Measurements from ENCODE around the gene PPM1A.

DNA sequence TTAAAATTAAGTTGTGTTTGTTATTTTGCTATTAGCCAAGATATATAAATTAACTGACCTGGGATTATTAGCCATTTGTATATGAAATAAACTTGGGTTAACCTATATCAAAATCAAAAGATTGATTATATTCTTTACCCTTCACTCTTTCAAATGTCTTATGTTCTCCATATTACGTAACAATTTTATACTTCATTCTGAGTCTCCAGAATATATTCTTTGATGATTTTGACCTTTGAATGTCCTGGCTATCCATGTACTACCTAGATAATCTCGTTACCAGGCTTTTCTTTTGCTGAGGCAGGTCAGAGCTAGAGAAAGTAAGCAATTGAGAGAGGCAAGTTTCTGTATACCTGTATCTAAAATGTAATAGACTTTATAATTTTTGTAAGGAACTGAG is 3.6 kb downstream of the PPM1A start:
- TF ChIP-seq, protein P1, sequence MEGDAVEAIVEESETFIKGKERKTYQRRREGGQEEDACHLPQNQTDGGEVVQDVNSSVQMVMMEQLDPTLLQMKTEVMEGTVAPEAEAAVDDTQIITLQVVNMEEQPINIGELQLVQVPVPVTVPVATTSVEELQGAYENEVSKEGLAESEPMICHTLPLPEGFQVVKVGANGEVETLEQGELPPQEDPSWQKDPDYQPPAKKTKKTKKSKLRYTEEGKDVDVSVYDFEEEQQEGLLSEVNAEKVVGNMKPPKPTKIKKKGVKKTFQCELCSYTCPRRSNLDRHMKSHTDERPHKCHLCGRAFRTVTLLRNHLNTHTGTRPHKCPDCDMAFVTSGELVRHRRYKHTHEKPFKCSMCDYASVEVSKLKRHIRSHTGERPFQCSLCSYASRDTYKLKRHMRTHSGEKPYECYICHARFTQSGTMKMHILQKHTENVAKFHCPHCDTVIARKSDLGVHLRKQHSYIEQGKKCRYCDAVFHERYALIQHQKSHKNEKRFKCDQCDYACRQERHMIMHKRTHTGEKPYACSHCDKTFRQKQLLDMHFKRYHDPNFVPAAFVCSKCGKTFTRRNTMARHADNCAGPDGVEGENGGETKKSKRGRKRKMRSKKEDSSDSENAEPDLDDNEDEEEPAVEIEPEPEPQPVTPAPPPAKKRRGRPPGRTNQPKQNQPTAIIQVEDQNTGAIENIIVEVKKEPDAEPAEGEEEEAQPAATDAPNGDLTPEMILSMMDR (conservative IDR thresholded peaks at IDR 0.05; ENCODE audit: low read depth in 2 of 2): no peak
- TF ChIP-seq EZH2 (IDR thresholded peaks at IDR 0.05; ENCODE audit: low read depth, unreplicated experiment) (no peak), POLR2AphosphoS5 (IDR thresholded peaks at IDR 0.05; ENCODE audit: low read depth) (no peak), ZNF331 (CRISPR knock-in tag; IDR thresholded peaks at IDR 0.05; ENCODE audit: low read depth) (no peak), ZNF114 (CRISPR knock-in tag; IDR thresholded peaks at IDR 0.05) (no peak), JUNB (IDR thresholded peaks at IDR 0.05; ENCODE audit: unreplicated experiment) (no peak), CREB1 (CRISPR knock-in tag; IDR thresholded peaks at IDR 0.05; ENCODE audit: low read depth) (no peak), STAT1 (IDR thresholded peaks at IDR 0.05; ENCODE audit: unreplicated experiment) (no peak), EZH2phosphoT487 (IDR thresholded peaks at IDR 0.05; ENCODE audit: unreplicated experiment) (no peak), NANOG (IDR thresholded peaks at IDR 0.05; ENCODE audit: borderline replicate concordance) (no peak)
- TF ChIP-seq, protein P2, sequence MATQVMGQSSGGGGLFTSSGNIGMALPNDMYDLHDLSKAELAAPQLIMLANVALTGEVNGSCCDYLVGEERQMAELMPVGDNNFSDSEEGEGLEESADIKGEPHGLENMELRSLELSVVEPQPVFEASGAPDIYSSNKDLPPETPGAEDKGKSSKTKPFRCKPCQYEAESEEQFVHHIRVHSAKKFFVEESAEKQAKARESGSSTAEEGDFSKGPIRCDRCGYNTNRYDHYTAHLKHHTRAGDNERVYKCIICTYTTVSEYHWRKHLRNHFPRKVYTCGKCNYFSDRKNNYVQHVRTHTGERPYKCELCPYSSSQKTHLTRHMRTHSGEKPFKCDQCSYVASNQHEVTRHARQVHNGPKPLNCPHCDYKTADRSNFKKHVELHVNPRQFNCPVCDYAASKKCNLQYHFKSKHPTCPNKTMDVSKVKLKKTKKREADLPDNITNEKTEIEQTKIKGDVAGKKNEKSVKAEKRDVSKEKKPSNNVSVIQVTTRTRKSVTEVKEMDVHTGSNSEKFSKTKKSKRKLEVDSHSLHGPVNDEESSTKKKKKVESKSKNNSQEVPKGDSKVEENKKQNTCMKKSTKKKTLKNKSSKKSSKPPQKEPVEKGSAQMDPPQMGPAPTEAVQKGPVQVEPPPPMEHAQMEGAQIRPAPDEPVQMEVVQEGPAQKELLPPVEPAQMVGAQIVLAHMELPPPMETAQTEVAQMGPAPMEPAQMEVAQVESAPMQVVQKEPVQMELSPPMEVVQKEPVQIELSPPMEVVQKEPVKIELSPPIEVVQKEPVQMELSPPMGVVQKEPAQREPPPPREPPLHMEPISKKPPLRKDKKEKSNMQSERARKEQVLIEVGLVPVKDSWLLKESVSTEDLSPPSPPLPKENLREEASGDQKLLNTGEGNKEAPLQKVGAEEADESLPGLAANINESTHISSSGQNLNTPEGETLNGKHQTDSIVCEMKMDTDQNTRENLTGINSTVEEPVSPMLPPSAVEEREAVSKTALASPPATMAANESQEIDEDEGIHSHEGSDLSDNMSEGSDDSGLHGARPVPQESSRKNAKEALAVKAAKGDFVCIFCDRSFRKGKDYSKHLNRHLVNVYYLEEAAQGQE (IDR thresholded peaks at IDR 0.05; ENCODE audit: unreplicated experiment): no peak
- TF ChIP-seq, protein P3, sequence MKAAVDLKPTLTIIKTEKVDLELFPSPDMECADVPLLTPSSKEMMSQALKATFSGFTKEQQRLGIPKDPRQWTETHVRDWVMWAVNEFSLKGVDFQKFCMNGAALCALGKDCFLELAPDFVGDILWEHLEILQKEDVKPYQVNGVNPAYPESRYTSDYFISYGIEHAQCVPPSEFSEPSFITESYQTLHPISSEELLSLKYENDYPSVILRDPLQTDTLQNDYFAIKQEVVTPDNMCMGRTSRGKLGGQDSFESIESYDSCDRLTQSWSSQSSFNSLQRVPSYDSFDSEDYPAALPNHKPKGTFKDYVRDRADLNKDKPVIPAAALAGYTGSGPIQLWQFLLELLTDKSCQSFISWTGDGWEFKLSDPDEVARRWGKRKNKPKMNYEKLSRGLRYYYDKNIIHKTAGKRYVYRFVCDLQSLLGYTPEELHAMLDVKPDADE (IDR thresholded peaks at IDR 0.05): no peak
- TF ChIP-seq, protein P4, sequence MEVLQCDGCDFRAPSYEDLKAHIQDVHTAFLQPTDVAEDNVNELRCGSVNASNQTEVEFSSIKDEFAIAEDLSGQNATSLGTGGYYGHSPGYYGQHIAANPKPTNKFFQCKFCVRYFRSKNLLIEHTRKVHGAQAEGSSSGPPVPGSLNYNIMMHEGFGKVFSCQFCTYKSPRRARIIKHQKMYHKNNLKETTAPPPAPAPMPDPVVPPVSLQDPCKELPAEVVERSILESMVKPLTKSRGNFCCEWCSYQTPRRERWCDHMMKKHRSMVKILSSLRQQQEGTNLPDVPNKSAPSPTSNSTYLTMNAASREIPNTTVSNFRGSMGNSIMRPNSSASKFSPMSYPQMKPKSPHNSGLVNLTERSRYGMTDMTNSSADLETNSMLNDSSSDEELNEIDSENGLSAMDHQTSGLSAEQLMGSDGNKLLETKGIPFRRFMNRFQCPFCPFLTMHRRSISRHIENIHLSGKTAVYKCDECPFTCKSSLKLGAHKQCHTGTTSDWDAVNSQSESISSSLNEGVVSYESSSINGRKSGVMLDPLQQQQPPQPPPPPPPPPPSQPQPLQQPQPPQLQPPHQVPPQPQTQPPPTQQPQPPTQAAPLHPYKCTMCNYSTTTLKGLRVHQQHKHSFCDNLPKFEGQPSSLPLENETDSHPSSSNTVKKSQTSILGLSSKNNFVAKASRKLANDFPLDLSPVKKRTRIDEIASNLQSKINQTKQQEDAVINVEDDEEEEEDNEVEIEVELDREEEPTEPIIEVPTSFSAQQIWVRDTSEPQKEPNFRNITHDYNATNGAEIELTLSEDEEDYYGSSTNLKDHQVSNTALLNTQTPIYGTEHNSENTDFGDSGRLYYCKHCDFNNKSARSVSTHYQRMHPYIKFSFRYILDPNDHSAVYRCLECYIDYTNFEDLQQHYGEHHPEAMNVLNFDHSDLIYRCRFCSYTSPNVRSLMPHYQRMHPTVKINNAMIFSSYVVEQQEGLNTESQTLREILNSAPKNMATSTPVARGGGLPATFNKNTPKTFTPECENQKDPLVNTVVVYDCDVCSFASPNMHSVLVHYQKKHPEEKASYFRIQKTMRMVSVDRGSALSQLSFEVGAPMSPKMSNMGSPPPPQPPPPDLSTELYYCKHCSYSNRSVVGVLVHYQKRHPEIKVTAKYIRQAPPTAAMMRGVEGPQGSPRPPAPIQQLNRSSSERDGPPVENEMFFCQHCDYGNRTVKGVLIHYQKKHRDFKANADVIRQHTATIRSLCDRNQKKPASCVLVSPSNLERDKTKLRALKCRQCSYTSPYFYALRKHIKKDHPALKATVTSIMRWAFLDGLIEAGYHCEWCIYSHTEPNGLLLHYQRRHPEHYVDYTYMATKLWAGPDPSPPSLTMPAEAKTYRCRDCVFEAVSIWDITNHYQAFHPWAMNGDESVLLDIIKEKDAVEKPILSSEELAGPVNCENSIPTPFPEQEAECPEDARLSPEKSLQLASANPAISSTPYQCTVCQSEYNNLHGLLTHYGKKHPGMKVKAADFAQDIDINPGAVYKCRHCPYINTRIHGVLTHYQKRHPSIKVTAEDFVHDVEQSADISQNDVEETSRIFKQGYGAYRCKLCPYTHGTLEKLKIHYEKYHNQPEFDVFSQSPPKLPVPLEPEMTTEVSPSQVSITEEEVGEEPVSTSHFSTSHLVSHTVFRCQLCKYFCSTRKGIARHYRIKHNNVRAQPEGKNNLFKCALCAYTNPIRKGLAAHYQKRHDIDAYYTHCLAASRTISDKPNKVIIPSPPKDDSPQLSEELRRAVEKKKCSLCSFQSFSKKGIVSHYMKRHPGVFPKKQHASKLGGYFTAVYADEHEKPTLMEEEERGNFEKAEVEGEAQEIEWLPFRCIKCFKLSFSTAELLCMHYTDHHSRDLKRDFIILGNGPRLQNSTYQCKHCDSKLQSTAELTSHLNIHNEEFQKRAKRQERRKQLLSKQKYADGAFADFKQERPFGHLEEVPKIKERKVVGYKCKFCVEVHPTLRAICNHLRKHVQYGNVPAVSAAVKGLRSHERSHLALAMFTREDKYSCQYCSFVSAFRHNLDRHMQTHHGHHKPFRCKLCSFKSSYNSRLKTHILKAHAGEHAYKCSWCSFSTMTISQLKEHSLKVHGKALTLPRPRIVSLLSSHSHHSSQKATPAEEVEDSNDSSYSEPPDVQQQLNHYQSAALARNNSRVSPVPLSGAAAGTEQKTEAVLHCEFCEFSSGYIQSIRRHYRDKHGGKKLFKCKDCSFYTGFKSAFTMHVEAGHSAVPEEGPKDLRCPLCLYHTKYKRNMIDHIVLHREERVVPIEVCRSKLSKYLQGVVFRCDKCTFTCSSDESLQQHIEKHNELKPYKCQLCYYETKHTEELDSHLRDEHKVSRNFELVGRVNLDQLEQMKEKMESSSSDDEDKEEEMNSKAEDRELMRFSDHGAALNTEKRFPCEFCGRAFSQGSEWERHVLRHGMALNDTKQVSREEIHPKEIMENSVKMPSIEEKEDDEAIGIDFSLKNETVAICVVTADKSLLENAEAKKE (CRISPR knock-in tag; IDR thresholded peaks at IDR 0.05): no peak

Data from GM23338 (cell line).